NCI-H1105 (cell line): ENCODE data around the gene NMBR.
"Not testable (repeated sequence)": the region's sequence is repeated elsewhere in the genome, so short reads cannot be mapped to it uniquely, and the experiment has no call there.

Experiments used
- DNase-seq: peaks from one replicate; lab custom pipeline; 2025; lab: John Stamatoyannopoulos, UW

NMBR gene

DNA sequence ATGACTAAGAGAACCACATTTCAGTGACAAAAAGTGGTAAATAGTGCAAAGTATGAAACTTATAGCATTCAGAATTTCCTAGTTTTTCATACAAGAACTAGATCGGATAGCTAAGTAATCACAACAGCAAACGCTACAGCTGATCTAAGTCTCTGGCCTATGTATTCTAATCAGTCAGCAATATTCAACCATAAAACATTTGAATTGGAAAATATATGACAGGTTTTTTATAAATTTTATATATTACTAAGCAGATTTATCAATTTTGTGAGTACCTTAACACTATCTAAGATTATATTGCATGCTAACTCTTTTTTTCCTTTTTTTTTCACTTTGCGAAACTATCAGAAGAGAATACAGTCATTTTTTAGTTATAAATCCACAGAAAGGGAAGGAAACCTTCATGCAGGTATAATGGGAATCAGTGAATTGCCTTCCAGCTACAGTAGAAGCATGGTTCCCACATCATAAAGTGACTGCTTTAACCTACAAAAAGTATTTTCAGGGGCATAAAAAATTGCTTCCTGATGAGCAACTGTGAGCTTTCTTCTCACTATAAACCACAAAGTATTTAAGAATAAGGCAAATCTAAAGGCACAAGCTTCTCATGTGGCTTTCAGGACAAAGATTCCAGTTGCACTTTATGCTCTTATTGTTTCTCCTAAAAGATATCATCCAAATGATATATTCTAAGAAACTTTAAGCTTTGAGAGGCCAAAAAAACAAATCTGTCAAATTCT, 88.2 kb downstream of the NMBR start:
- no peak for DNase-seq

- no peak for DNase-seq
These were observed 91.7 kb downstream of the NMBR start for GRCh38 chr6:142055219-142055618.

GRCh38 chr6:142051404-142051803, 95.5 kb downstream of the NMBR start:
- DNase-seq = no peak

DNA sequence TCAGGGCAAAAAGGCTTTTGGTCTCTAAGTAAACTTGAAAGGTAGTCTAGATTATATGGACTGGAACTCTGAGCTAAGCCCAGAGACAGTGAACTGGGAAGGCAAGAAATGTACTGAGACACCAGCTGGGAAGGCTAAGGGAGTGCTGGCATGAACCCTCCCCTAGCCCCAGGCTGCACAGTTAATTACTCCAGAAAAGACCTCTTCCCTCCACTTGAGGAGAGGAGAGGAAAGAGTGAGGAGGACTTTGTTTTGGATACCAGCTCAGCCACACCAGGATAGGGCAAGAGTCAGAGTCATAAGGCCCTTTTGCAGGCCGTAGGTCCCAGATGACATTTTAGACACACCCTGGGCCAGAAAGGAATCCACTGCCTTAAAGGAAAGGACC, 98.3 kb downstream of the NMBR start:
- DNase-seq = no peak

GRCh38 chr6:142047934-142048592, 98.9 kb downstream of the NMBR start:
- no peak for DNase-seq

- no peak for DNase-seq
These were observed 101.3 kb downstream of the NMBR start for GRCh38 chr6:142045380-142046278.

DNA sequence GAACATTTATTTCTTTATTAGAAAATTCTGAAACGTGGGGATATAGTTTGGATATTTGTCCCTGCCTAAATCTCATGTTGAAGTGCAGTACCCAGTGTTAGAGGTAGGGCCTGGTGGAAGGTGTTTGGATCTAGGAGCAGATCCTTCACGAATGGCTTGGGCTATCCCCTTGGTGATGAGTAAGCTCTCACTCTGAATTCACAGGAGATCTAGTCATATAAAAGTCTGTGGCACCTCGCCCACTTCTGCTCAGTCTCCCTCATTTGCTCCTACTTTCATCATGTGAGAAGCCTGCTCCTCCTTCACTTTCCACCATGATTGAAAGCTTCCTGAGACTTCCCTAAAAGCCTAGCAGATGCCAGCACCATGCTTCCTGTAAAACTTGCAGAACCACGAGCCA, 111.0 kb downstream of the NMBR start:
- DNase-seq = no peak

- DNase-seq = no peak
These were observed 115.9 kb downstream of the NMBR start for GRCh38 chr6:142031035-142031434.

- DNase-seq = no peak
These were observed 116.8 kb downstream of the NMBR start for GRCh38 chr6:142030115-142030619.

DNA sequence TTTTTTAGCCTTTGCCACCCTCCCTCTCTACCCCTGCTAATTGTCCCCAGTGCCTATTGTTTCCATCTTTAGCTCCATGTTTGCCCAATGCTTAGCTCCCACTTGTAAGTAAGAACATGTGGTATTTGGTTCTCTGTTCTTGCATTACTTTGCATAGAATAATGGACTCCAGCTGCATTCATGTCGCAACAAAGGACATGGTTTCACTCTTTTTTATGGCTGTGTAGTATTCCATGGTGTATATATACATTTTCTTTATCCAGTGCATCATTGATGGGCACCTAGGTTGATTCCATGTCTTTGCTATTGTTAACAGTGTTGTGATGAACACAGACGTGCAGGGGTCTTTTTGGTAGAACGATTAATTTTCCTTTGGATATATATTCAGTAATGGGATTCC, 118.4 kb downstream of the NMBR start:
- no peak for DNase-seq

DNA sequence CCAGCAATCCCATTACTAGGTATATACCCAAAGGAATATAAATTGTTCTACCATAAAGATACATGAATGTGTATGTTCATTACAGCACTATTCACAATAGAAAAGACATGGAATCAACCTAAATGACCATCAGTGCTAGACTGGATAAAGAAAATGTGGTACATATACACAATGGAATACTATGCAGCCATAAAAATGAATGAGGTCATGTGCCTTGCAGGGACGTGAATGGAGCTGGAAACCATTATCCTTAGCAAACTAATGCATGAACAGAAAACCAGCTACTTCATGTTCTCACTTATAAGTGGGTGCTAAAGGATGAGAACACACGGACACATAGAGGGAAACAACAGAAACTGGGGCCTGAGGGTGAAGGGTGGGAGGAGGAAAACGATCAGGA, 119.1 kb downstream of the NMBR start:
- not testable (repeated sequence) for DNase-seq

- no peak for DNase-seq
These were observed 119.8 kb downstream of the NMBR start for GRCh38 chr6:142027074-142027473.

GRCh38 chr6:142026471-142026870, 120.5 kb downstream of the NMBR start:
- no peak for DNase-seq
